ENCODE results near the gene SNED1. TPM values are rescaled to one million over a fixed set of nuclear protein-coding genes. Genes with fewer than 3 reads are reported as not detected.

Gene SNED1
- total RNA-seq, 2 experiments from 2014 or later = 2.8 to 13.6 TPM

DNA sequence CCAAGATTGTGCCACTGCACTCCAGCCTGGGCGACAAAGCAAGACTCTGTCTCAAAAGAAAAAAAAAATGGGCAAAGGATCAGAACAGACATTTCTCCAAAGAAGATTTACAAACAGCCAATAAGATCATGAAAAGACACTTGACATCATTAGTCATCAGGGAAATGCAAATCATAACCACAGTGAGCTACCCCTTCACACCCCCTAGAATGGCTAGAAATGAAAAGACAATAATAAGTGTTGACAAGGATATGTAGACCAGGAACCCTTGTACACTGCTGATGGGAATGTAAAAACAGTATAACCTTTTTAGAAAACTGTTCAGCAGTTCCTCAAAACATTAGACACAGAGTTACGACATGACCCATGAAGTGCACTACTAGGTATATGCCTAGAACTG is 122.0 kb downstream of the SNED1 start:
- ChIA-PET CTCF (ENCODE audit: unreplicated experiment) (no interaction called here), POLR2A (no interaction called here)
- H3K4me1 ChIP-seq (ENCODE audit: insufficient read depth, low read length, poor library complexity, severe bottlenecking) = no peaks in the 10 kb centered on the region
- DNase-seq (ENCODE audit: low spot score) = no peak
- H3K79me2 ChIP-seq (ENCODE audit: insufficient read depth, low read depth, low read length) = no peaks in the 10 kb centered on the region
- H2AFZ ChIP-seq (ENCODE audit: low read length) = no peak overlapping the region
- H4K20me1 ChIP-seq (ENCODE audit: insufficient read depth, low read length) = no peaks in the 10 kb centered on the region
- H3K9me2 ChIP-seq (ENCODE audit: insufficient read depth, low read length) = no peaks in the 10 kb centered on the region
- H3K27ac ChIP-seq (ENCODE audit: low read depth, low read length, poor library complexity, severe bottlenecking) = no peak overlapping the region
- no TSS peak for BruUV-seq (replicated peaks)
- intact Hi-C loops (cut with micrococcal nuclease; ENCODE audit: unreplicated experiment) = no loop called here
- no peak overlapping the region for H3K4me3 ChIP-seq (ENCODE audit: low read depth, low read length, poor library complexity, severe bottlenecking)
- H3K4me2 ChIP-seq (ENCODE audit: low read length) = no peak overlapping the region
- H3K36me3 ChIP-seq (ENCODE audit: insufficient read depth, low read length) = peaks cover 36% of the 10 kb centered on the region
- 0 out of 2 replicates have a peak, but pooled peaks cover 3% of the 10 kb centered on the region for H3K9me3 ChIP-seq (ENCODE audit: low read length)
- TF ChIP-seq, protein P1, sequence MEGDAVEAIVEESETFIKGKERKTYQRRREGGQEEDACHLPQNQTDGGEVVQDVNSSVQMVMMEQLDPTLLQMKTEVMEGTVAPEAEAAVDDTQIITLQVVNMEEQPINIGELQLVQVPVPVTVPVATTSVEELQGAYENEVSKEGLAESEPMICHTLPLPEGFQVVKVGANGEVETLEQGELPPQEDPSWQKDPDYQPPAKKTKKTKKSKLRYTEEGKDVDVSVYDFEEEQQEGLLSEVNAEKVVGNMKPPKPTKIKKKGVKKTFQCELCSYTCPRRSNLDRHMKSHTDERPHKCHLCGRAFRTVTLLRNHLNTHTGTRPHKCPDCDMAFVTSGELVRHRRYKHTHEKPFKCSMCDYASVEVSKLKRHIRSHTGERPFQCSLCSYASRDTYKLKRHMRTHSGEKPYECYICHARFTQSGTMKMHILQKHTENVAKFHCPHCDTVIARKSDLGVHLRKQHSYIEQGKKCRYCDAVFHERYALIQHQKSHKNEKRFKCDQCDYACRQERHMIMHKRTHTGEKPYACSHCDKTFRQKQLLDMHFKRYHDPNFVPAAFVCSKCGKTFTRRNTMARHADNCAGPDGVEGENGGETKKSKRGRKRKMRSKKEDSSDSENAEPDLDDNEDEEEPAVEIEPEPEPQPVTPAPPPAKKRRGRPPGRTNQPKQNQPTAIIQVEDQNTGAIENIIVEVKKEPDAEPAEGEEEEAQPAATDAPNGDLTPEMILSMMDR (conservative IDR thresholded peaks at IDR 0.05; ENCODE audit: low read length) = no peak
- TF ChIP-seq EZH2phosphoT487 (IDR thresholded peaks at IDR 0.05; ENCODE audit: borderline replicate concordance, low read depth, low read length) = no peak

DNA sequence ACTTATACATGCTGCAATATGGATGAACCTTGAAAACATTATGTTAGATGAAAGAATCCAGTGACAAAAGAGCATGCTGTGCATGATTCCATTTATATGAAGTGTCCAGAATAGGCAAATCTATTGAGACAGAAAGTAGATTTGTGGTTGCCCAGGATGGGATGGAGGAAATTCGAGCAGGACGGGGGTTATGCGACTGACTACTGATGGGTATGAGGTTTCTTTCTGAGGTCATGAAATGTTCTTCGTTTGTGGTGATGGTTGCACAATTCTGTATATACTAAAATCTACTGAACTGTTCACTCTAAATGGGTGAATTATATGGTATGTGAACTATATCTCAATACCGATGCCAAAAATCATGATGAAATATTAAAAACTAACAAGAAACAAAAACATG is 122.6 kb downstream of the SNED1 start:
- CTCF ChIA-PET (ENCODE audit: unreplicated experiment) = no interaction called here

More for the DNA sequence above, 122.6 kb downstream of the SNED1 start:
- no peak for DNase-seq (ENCODE audit: low spot score)
- Histone ChIP-seq H3K4me3 (ENCODE audit: low read depth, low read length, poor library complexity, severe bottlenecking) (no peak overlapping the region), H3K9me3 (ENCODE audit: low read length) (0 out of 2 replicates have a peak, but pooled peaks cover 3% of the 10 kb centered on the region), H3K4me2 (ENCODE audit: low read length) (no peak overlapping the region), H3K27ac (ENCODE audit: low read depth, low read length, poor library complexity, severe bottlenecking) (no peak overlapping the region), H3K79me2 (ENCODE audit: insufficient read depth, low read depth, low read length) (no peaks in the 10 kb centered on the region), H3K4me1 (ENCODE audit: insufficient read depth, low read length, poor library complexity, severe bottlenecking) (no peaks in the 10 kb centered on the region), H3K36me3 (ENCODE audit: insufficient read depth, low read length) (peaks cover 41% of the 10 kb centered on the region), H2AFZ (ENCODE audit: low read length) (no peak overlapping the region), H4K20me1 (ENCODE audit: insufficient read depth, low read length) (no peaks in the 10 kb centered on the region), H3K9me2 (ENCODE audit: insufficient read depth, low read length) (no peaks in the 10 kb centered on the region)
- no TSS peak for BruUV-seq (replicated peaks)
- intact Hi-C loops (cut with micrococcal nuclease; ENCODE audit: unreplicated experiment) = no loop called here
- POLR2A ChIA-PET = interaction anchor here (0.8 kb wide), 1 partner anchor 7 kb away, joined by 3 read pairs; no protein-coding TSS in a partner anchor
- TF ChIP-seq, protein P1 (conservative IDR thresholded peaks at IDR 0.05; ENCODE audit: low read length) = no peak
- no peak for TF ChIP-seq EZH2phosphoT487 (IDR thresholded peaks at IDR 0.05; ENCODE audit: borderline replicate concordance, low read depth, low read length)

Measured in OCI-LY7 (cell line).